GM18870 (cell line): Measurements from ENCODE around the gene KNDC1.
"Not testable (repeated sequence)": the region's sequence is repeated elsewhere in the genome, so short reads cannot be mapped to it uniquely, and the experiment has no call there.

ENCODE experiments used
- ATAC-seq: cut with Tn5 transposase; IDR thresholded peaks from one replicate; pipeline ENCODE4 v1.9.1; 2021; ENCODE audit warnings: moderate library complexity; ENCODE audit not compliant: unreplicated experiment

The KNDC1 gene

GRCh38 chr10:133139551-133140065 is 20.4 kb upstream of the KNDC1 start:
- no peak for ATAC-seq

- ATAC-seq: no peak
Measured at GRCh38 chr10:133140417-133141143, 19.4 kb upstream of the KNDC1 start.

GRCh38 chr10:133141144-133141957 is 18.7 kb upstream of the KNDC1 start:
- ATAC-seq: no peak

GRCh38 chr10:133141958-133142340 is 18.1 kb upstream of the KNDC1 start:
- no peak for ATAC-seq

- no peak for ATAC-seq
Measured at GRCh38 chr10:133142523-133143199, 17.4 kb upstream of the KNDC1 start.

GRCh38 chr10:133143200-133143533 is 16.9 kb upstream of the KNDC1 start:
- ATAC-seq: no peak

- no peak for ATAC-seq
Measured at GRCh38 chr10:133143546-133143945, 16.5 kb upstream of the KNDC1 start.

GRCh38 chr10:133144771-133145170 is 15.2 kb upstream of the KNDC1 start:
- no peak for ATAC-seq

- ATAC-seq: no peak
Measured at GRCh38 chr10:133150226-133150625, 9.8 kb upstream of the KNDC1 start.

- ATAC-seq: no peak
Measured at GRCh38 chr10:133150656-133151055, 9.4 kb upstream of the KNDC1 start.

- not testable (repeated sequence) for ATAC-seq
Measured at GRCh38 chr10:133151071-133151470, 8.9 kb upstream of the KNDC1 start.

GRCh38 chr10:133151543-133151972 is 8.5 kb upstream of the KNDC1 start:
- ATAC-seq: no peak

- ATAC-seq: no peak
Measured at GRCh38 chr10:133154411-133154810, 5.6 kb upstream of the KNDC1 start.

- no peak for ATAC-seq
Measured at GRCh38 chr10:133154996-133155778, 4.8 kb upstream of the KNDC1 start.

- ATAC-seq: no peak
Measured at GRCh38 chr10:133156674-133157579, 3.1 kb upstream of the KNDC1 start.

- no peak for ATAC-seq
Measured at GRCh38 chr10:133157662-133158436, 2.2 kb upstream of the KNDC1 start.

- no peak for ATAC-seq
Measured at GRCh38 chr10:133158437-133158755, 1.6 kb upstream of the KNDC1 start.

GRCh38 chr10:133158756-133159610 is 1.0 kb upstream of the KNDC1 start:
- ATAC-seq: no peak
